ENCODE data around the gene CAVIN1. TPM values are rescaled to one million over a fixed set of nuclear protein-coding genes. Genes with fewer than 3 reads are reported as not detected.

The CAVIN1 gene
- total RNA-seq, 2 donors from 2014 or later: 214 to 220 TPM

DNA sequence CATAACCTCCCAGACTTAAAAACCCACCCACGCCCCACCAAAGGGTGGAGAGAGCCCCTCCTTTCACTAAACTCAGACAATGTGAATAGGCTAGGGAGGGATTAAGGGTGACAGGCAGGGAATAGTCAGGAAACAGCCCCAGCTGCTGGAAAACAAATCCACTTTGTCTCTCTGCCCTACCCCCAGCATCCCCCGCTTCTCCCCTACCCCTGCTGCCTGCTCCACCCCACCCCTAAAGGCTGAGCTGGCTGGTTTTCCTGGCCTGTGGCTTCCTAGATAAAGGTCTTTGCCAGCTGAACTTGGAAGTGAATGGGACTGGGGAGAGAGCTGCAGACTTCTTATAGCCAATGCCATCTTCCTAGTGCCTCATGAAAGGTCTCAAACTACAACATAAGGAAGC is 15.0 kb downstream of the CAVIN1 start:
- peak overlapping the region; percentile 76 to 77 for H3K27ac ChIP-seq
- no peak for DNase-seq (ENCODE audit: low spot score)
- peaks cover 11 to 13% of the 10 kb centered on the region in 2 donors for H3K36me3 ChIP-seq
- H3K9me3 ChIP-seq: no peaks in the 10 kb centered on the region
- no peak for TF ChIP-seq POLR2A (IDR thresholded peaks at IDR 0.05)
- TF ChIP-seq CTCF (IDR thresholded peaks at IDR 0.05): no peak
- no peak for TF ChIP-seq POLR2AphosphoS5 (IDR thresholded peaks at IDR 0.05)
- WGBS: 41% methylated on average over 2 of the region's 2 CpGs
- H3K27me3 ChIP-seq (replicated peaks; ENCODE audit: insufficient read depth): no peaks in the 10 kb centered on the region
- intact Hi-C loops (cut with DNase I): no loop called here
- H3K4me3 ChIP-seq: no peak overlapping the region
- peaks cover 18% of the 10 kb centered on the region for H3K4me1 ChIP-seq (replicated peaks)

GRCh38 chr17:42407289-42407836 is 15.7 kb downstream of the CAVIN1 start:
- Histone ChIP-seq H3K4me1 (replicated peaks) (peaks cover 18% of the 10 kb centered on the region), H3K9me3 (no peaks in the 10 kb centered on the region), H3K36me3 (peaks cover 11 to 13% of the 10 kb centered on the region in 2 donors), H3K27ac (peak overlapping the region; percentile 76 to 77), H3K27me3 (replicated peaks; ENCODE audit: insufficient read depth) (no peaks in the 10 kb centered on the region), H3K4me3 (no peak overlapping the region)
- WGBS: 0% methylated on average over 2 of the region's 2 CpGs
- DNase-seq (ENCODE audit: low spot score): peak; percentile 96
- intact Hi-C loops (cut with DNase I): loop anchor here (2.0 kb wide), 1 partner anchor 111 kb away; no protein-coding TSS in a partner anchor
- TF ChIP-seq CTCF (IDR thresholded peaks at IDR 0.05): no peak
- no peak for TF ChIP-seq POLR2A (IDR thresholded peaks at IDR 0.05)
- peak; percentile 98 for TF ChIP-seq POLR2AphosphoS5 (IDR thresholded peaks at IDR 0.05)

- Histone ChIP-seq H3K4me3 (no peak overlapping the region), H3K4me1 (replicated peaks) (peaks cover 18% of the 10 kb centered on the region), H3K27ac (peak overlapping the region; percentile 76 to 77), H3K27me3 (replicated peaks; ENCODE audit: insufficient read depth) (no peaks in the 10 kb centered on the region), H3K36me3 (peaks cover 11 to 13% of the 10 kb centered on the region in 2 donors), H3K9me3 (no peaks in the 10 kb centered on the region)
- intact Hi-C loops (cut with DNase I): loop anchor here (2.0 kb wide), 1 partner anchor 112 kb away; no protein-coding TSS in a partner anchor
- no peak for TF ChIP-seq POLR2AphosphoS5 (IDR thresholded peaks at IDR 0.05)
- TF ChIP-seq POLR2A (IDR thresholded peaks at IDR 0.05): no peak
- TF ChIP-seq CTCF (IDR thresholded peaks at IDR 0.05): no peak
- WGBS: 33% methylated on average over 5 of the region's 5 CpGs
- no peak for DNase-seq (ENCODE audit: low spot score)
Measured at GRCh38 chr17:42406615-42407288, 16.3 kb downstream of the CAVIN1 start.

DNA sequence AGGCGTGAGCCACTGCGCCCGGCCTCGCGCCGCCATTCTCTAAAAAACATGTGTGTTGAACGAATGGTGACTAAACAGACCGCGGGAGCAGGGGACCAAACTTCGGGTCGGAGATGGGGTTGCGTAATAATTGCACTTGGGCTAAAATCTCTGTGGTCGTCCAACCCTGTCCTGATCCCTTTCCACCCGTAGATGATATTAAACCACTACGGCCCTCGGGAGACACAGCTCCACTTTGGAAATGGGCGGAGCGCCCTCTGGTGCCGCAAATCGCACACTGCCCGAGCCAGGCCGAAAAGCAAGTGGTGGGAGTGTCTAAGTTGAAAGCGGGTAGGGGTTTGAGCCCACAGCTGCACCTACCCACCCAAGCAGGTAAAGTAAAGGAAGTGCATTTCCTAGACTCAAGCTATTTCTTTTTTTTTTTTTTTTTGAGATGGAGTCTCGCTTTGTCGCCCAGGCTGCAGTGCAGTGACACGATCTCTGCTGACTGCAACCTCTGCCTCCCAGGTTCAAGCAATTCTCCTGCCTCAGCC is 17.0 kb downstream of the CAVIN1 start:
- 41% methylated on average over 26 of the region's 26 CpGs for WGBS
- Histone ChIP-seq H3K27ac (peak overlapping the region; percentile 76 to 77), H3K4me1 (replicated peaks) (peaks cover 18% of the 10 kb centered on the region), H3K4me3 (no peak overlapping the region), H3K36me3 (peaks cover 11 to 13% of the 10 kb centered on the region in 2 donors), H3K27me3 (replicated peaks; ENCODE audit: insufficient read depth) (no peaks in the 10 kb centered on the region), H3K9me3 (no peaks in the 10 kb centered on the region)
- TF ChIP-seq POLR2A (IDR thresholded peaks at IDR 0.05) (no peak), CTCF (IDR thresholded peaks at IDR 0.05) (peak; percentile 75 to 94 (median 85)), POLR2AphosphoS5 (IDR thresholded peaks at IDR 0.05) (peak; percentile 73)
- intact Hi-C loops (cut with DNase I): loop anchor here (2.0 kb wide), 1 partner anchor 113 kb away; no protein-coding TSS in a partner anchor
- DNase-seq (ENCODE audit: low spot score): peak; percentile 74
